ENCODE measurements around the gene CAPG.
"Not testable (repeated sequence)": the region's sequence is repeated elsewhere in the genome, so short reads cannot be mapped to it uniquely, and the experiment has no call there.

Gene CAPG, protein sequence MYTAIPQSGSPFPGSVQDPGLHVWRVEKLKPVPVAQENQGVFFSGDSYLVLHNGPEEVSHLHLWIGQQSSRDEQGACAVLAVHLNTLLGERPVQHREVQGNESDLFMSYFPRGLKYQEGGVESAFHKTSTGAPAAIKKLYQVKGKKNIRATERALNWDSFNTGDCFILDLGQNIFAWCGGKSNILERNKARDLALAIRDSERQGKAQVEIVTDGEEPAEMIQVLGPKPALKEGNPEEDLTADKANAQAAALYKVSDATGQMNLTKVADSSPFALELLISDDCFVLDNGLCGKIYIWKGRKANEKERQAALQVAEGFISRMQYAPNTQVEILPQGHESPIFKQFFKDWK

DNA sequence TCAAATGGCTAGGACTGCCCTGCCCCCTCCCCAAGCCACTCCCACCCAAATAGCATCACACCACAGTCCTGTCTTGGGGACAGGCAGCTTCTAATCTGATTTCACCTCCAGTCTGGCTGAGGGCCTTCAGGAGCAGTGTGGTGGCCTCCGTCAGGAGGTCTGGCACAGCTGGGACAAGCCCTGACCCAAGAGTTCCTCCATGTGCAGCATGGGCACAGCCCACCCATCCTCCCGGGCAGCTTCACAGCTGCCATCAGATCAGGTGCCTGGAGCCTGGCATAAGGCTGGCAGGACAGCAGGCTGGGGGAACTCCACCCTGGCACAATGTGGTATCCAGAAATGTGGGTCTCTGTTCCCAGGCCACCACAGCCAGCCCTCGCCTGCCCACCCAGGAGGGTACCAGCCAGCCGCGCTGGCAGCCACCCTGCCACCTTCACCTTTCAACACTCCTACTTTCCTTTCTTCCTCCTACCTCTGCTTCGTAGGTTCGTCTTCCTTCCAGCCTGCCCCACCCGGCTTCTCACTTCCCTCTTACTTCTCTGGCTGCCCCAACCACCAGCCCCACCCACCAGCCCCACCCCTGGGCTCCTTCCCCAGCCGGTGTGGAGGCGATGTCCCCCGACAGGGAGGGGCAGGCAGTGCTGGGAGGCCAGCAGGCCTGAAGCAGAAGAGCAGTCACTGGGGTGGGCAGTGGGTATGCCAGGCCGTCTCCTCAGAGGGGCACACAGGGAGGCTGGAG lies at the start of gene CAPG:
CAPG (minus strand) TSS at position 522 of the 739 bp plus-strand sequence. CDS start 8,221 bp downstream, outside the sequence.
- DNase-seq, result no peak

DNA sequence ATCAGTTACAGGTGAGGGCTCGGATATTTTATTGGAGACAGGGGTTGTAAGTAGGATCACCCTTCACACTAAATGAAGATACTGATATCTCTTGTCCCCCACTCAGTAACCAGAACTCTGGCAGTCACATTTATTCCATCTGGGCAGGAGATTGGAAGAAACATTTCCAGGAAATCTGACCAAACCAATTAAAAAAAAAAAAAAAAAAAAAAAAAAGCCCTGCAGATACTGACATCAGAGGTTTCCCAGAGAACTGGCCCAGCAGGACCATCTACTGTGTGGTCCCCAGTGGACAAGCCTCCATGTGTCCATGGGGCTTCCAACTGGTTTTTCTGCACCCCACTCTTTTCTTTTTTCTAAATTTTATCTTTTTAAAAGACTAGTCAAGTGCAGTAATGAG lies 49.6 kb upstream of the CAPG start:
- no peak for DNase-seq

DNA sequence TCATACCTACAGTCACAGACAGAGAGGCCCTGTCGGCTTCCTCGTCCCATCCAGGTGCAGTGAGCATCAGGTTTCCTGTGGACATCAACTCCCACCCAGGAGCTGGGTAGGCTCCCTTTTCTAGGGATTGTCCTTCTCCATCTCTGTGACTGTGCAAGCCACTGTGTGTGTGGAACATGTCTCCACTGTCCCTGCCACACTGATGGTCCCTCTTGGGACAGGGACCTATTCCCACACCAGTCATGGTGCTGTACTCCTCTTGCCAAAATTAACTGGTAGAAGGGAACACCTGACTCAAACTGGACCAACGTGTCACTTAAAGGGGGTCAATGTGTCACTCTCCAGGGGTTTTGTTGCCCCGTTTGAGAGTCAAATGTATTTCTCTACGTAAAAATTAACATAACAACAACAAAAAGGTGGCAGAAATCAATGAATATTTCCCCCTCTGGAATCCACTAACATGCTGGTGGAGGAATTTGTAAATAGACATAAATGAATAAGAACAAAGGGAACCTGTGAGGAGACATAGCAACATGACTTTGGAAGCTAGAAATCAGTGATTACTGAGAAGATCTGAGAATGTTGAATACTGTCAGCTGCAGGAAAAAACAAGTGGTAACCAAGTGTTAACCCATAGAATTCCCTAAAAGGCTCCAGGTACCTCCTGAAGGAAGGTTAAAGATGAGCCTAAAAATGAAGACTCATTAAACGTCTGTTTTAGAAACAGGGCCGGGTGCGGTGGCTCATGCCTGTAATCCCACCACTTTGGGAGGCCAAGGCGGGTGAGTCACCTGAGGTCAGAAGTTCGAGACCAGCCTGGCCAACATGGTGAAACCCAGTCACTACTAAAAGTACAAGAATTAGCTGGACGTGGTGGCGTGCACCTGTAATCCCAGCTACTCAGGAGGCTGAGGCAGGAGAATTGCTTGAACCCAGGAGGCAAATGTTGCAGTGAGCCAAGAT lies 48.7 kb upstream of the CAPG start:
- DNase-seq, result no peak

DNA sequence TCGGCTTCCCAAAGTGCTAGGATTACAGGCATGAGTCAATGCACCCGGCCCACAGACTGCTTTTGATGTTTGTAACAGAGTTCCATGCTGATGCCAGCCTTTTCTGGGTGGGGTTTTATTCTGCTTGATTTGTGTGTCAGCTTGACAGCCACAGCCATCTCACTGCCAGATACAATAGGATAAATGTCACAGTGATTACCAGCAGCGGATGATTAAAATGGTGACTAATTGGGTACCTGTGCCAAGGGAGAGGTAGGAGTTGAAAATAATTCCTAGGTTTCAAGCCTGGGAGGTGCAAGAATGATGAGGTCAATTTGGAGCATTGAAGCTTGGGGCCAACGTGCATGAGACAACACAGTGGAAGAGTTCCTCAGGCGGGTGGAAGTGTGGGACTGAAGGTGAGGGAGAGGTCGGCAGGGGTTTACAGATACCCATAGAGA lies 47.7 kb upstream of the CAPG start:
- DNase-seq, result no peak

DNA sequence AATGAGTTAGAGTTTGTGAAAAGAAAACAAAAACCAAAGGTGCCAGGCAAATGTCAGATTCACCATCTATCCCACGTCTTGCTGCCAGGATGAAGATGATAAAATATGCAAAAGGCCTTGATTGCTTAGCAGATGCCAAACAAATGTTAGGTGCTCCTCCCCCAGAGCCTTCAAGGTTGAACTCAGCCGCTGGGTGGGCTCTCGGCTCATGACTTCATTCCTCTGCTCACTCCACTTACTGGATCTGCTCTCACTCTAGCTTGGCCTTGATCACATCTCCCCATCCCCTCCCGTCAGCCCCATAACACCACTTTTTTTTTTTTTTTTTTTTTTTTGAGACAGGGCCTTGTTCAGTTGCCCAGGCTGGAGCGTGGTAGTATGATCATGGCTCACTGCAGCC lies 46.9 kb upstream of the CAPG start:
- DNase-seq, result no peak

DNA sequence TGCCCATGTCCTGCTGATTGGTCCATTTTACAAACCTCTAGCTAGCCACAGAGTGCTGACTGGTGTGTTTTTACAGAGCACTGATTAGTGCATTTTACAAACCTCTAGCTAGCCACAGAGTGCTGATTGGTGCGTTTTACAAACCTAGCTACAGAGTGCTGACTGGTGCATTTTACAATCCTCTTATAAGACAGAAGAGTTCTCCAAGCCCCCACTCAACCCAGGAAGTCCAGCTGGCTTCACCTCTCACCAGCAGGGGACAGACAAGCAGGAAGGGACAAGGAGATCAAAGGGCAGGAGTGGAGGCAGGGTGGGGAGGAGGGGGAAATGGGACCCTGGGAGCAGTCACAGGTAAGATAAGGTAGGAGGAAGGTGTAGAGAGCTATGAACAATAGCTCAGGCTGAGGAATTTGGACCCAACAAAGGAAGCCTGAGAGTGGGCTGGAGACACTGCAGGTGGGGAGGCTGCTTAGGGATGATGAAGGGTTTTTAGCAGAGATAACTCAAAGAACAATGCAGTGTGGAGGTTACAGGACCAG lies 45.5 kb upstream of the CAPG start:
- DNase-seq, result no peak

DNA sequence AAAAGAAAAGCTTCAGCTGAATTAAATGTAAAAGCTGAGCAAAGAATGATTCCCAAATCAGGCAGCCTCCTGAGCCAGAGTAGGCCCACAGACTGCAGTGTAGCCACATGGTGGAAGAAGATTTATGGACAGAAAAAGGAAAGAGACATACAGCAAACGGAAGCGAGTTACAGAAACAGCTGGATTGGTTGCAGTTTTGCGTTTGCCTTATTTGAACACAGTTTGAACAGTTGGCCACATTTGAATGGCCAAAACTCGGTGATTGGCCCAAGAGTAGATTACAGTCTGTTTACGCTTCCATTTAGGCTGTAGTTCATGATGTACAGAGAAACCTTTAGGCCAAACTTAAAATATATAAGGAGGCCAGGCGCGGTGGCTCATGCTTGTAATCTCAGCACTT lies 43.4 kb upstream of the CAPG start:
- no peak for DNase-seq

DNA sequence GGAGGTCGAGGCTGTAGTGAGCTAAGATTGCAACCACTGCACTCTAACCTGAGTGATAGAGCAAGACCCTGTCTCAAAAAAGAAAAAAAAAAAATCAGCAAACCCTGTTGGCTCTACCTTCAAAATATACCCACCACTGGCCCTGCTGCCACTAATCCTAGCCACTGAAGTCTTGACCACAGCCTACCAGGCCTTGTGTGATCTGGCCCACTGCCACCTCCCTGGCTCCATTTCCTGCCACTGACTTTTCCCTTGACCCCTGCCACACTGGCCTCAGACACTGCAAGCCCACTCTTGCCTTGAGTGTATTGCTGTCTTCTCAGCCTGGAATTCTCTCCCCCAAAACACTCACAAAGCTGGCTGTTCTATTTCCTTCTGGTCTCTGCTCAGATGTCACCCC lies 42.1 kb upstream of the CAPG start:
- no peak for DNase-seq

DNA sequence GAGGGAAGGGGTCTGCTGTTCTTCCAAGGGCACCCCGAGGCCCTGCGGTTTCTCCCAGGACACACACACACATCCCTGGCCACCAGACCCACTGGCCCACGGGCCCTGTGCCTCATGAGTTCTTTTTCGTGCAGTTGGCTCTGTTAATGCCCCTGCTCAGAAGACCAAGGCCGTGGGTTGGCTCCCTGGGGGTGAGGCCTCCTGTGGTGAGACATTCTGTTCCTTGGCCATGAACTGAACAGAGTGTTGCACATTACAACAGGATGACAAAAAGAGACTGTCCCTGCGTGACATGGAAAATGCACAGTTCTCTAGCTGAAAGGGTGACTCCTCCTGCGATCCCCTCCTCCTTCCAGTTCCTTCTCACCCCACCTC lies 39.0 kb upstream of the CAPG start:
- DNase-seq, result no peak

DNA sequence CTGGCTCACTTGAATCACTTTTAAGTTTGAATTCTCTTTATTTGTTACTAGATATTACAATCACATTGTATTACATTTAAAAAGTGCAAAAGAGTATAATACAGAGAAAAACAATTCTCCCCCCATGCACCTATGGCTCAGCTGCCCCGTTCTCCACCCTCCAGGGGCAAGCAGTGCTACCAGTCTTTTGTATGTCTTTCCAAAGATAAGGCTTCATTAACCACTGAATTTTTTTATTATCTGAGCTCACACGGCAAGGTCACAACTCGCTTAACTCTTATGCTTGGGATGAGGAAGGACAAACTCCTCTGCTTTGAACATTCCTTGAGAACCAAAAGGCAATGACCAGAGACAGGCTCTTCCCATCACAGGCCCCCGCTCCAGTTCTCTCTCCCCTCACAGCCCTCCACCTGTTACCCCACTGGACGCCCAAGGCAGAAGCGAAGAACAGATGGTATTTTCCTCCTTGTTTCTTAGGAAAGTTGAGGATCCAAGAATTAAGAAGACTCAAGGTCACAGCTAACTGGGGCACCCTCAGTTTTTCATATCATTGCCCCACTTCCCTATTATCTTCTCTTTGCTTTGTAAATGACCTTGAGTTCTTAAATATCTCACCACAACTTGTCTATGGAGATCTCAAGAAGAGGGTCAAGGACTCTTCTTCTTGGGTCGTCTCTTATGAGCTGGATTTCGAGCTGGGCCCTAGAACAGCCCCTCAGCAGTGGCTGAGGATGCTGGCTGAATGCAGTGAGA lies 38.5 kb upstream of the CAPG start:
- DNase-seq, result no peak

DNA sequence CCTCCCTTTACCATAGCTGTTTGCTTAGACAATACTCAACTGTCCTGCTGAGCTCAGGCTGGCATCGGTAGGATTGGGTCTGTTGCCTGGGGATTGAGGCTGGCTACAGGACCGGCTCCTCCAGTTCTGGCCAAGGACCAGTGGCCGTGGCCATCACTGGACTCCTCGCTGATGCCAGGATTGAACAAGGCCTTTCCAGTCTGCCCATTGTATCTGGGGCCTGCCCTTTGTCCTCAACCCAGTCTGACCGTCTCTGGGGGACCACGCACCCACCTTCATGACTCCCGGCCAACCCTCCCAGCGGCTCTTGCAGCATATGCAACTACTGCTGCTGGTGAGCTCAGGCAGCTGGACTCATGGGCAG lies 37.0 kb upstream of the CAPG start:
- no peak for DNase-seq

DNA sequence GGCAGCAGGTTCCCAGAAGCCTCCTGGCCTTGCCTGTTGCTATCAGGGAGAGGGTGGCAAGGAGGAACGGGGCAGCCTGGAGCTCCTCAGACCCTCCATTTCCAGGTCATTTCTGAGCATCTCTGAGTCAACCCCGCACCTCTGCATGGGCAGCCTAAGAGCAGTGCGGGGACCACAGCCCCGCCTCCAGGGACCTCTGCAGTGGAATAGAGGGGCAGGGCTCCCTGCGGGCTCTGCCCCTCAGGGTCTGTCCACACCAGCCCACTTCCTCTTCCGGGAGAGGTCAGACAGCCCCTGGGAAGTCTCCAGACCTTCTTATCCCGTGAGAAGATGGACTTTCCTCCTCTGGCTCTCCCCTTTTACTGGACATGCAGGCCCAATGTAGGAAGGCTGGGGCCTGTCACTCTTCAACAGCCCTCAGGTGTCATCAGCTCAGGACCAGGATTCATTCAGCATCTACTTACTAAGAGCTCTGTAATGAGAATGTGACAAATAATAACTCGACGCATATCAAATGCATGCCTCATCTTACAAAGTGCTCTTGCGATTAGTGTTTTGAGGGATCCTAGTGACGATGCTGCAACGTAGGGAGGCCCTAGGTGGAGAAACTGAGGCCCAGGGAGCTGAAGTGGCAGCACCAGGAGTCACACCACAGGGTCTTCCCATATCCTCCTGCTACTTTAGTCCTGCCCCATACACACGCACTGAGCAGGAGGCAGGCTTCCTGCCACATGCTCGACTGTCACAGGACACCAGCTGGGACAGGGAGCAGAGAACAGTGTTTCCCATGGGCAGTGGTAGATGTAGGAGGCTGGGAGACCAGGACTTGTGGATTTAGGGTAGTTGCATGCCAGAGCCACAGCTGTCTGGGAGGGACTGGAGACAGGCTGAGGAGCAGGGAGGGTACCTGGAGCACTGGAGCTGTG lies 36.4 kb upstream of the CAPG start:
- DNase-seq, result no peak

DNA sequence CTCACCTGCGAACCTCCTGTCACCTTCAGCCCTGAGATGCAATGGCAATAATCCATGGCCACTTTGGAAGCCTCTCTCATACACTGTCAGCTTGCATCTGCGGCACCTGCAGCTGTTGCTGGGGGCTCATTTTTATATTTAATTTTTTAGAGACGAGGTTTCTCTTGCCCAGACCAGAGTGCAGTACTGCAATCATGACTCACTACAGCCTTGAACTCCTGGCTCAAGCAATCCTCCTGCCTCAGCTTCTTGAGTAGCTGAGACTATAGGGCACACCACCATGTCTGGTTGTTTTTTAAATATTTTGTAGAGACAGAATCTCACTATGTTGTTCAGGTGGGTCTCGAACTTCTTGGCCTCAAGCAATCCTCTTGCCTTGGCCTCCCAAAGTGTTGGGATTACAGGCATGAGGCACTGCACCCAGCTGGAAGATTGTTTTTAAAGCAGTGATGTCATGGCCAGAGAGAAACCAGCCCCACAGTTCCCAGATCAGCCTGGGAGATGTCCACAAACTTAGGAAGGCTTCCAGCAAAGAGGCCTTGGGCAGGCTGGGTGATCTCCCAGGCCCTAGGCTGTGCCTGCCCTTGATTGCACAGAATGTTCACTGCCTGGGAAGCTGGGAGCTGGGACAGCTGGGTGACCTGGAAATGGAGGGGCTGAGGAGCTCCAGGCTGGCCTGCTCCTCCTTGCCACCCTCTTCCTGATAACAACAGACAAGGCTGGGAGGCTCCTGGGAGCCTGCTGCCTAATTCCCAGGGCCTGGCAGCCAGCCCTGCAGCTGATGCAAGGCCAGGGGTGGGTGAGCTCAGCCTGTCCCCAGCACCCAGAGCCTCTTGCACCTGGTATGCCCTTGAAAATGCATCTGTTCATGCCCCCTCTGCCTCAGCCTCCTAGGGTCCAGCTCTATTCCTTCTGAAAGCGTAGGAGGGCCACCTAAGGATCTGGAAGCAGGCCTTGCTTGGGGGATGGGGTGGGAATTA lies 35.4 kb upstream of the CAPG start:
- DNase-seq, result no peak

DNA sequence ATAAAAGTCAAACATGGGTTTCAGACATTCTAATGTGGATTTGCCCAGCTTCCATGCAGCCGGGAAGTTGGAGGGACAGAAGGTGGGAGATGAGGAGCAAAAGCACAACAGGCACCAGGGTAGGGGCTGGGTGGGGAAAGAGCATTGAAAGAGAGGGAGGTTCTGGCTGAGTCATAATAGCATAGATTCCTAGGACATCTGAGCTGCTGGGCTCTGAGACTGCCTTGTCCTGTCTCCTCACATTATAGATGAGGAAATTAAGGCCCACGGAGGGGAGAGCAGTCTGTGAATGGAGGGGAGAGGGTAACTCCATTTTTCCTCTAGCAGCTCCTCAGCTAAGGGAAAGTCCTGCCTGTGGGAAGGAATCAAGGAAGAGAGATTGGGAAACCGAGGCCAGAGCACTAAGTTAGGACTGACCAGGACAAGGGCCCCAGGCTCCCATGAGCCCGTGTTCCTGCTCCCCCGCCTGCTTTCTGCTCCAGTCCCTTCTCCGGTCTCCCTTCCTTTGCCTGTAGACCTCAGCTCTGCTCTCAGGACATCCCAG lies 34.5 kb upstream of the CAPG start:
- DNase-seq, result no peak

DNA sequence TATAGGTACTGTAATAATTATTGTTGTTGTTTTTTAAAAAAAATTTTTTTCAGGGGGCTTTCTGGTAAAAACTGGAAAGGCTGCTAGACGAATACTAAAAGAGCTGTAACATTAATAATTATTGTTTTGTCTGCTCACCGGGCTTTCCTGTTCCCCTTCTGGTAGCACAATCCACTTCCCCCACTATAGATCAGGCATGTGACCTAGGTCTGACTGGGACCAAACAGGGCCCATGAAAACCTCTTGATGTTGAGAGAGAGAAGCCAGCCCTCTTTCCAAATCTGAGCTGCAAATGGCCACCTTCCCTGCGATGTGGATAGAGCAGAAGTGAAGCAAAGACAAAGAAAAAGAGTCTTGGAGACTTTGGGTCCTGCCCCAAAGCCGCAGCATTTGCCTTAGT lies 31.7 kb upstream of the CAPG start:
- DNase-seq, result no peak

DNA sequence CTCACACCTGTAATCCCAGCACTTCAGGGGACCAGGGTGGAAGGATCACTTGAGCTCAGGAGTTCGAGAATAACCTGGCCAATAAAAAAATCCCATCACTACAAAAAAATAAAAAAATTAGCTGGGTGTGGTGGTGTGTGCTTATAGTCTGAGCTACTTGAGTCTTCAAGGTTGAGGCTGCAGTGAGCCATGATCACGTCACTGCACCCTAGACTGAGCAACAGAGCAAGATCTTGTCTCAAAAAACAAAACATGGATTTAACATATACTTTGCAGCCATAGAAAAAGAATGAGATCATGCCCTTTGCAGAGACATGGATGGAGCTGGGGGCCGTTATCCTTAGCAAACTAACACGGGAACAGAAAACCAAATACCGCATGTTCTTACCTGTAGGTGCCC lies 30.6 kb upstream of the CAPG start:
- DNase-seq, result no peak

DNA sequence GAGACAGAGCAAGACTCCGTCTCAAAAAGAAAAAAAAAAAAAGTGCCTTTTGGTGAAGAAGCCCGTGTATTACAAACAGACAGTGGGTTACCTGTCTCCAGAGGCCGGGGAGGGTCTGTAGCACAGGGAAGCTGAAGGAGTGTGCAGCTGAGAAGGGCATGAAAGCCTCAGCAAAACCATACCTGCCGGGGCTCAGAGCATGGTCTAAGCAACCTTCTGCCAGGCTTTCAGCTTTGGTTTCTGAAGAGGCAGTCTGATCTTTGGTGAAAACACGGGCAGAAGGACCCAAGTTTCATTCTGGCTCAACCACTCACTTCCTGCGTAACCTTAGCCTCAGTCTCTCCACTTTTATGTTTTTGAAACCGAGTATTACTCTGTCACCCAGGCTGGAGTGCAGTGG lies 29.8 kb upstream of the CAPG start:
- no peak for DNase-seq

DNA sequence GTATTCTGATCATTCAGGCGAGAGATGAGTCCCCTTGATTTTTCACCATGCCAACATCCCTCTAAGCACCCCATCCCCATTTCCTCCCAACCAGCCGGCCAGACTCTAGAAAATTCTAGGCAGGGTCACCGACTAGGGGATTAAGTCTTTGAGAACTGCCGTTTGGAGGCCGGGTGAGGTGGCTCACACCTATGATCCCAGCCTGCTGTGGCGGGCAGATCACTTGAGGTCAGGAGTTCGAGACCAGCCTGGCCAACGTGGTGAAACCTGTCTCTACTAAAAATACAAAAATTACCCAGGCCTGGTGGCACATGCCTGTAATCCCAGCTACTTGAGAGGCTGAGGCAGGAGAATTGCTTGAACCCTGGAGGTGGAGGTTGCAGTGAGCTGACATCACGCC lies 29.4 kb upstream of the CAPG start:
- not testable (repeated sequence) for DNase-seq

DNA sequence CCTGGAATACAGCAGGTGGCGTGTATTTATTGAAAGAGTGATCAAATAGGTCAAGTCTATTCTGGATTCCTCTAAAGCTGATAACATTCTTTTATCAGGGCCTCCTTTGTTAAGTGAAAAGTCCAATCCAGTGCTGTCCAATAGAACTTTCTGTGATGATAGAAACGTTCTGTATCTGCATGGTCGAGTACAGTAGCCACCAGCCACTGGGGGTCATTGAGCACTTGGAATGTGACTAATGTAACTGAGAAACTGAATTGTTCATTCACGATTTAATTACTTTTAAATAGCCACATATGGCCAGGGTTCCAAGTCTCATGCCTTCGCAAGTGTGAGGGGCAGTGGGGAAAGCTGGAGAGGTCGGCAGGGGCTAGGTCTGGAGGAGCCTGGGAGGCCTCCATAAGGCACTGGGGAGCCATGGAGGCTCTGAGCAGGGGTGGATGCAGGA lies 28.9 kb upstream of the CAPG start:
- DNase-seq, result no peak

Data from stimulated activated CD4-positive, alpha-beta T cell treated with anti-CD3 and anti-CD28 coated beads, Interleukin-1b, Interleukin-23, amount 100 ng/mL, for 48 hours (primary cell).